Mucosa of descending colon (tissue), 3 donors: ENCODE measurements around the gene CXorf49. TPM values are rescaled to one million over a fixed set of nuclear protein-coding genes. Genes with fewer than 3 reads are reported as not detected.
"Not testable (repeated sequence)": the region's sequence is repeated elsewhere in the genome, so short reads cannot be mapped to it uniquely, and the experiment has no call there.

Experiments used
- ATAC-seq: fragments of 200-7000 bp; cut with Tn5 transposase; one replicate; pipeline ENCODE4 v1.9.1; 2020; ENCODE audit warnings: mild to moderate bottlenecking, moderate library complexity
- DNase-seq, 3 donors: peaks; one replicate each; pipeline ENCODE4 v3.0.0-alpha.2; 2020
- H3K36me3 ChIP-seq: fragments of 200-600 bp; one replicate; pipeline ENCODE4 v1.8.0; 2021; ENCODE audit warnings: low read depth, mild to moderate bottlenecking
- H3K4me1 ChIP-seq: fragments of 200-600 bp; one replicate; pipeline ENCODE4 v1.8.0; 2021; ENCODE audit warnings: low read depth, mild to moderate bottlenecking
- H3K4me3 ChIP-seq: fragments of 200-600 bp; one replicate; pipeline ENCODE4 v1.8.0; 2021; ENCODE audit warnings: mild to moderate bottlenecking
- H3K9me3 ChIP-seq: fragments of 200-600 bp; one replicate; pipeline ENCODE4 v1.8.0; 2021; ENCODE audit warnings: mild to moderate bottlenecking
- CTCF ChIP-seq: fragments of 200-600 bp; IDR thresholded peaks from one replicate; pipeline ENCODE4 v1.8.0; 2022; ENCODE audit warnings: antibody characterized with exemption, mild to moderate bottlenecking
- intact Hi-C, 2 donors: fragments of 100-400 bp; cut with DNase I in 1 of 2; cut with micrococcal nuclease in 1 of 2; formaldehyde crosslinking; loops; one replicate each; pipeline versions ENCODE4 v1.11.0 to v1.11.1; 2022; cut with DNase I, micrococcal nuclease
- total RNA-seq, 3 donors: library from RNA; stranded (reverse); fragmentation: NEBNext Ultra II Directional in 2 of 3; extraction: Animal tissue kit (Norgen Biotek cat#: 25700) in 2 of 3; gene quantifications; one replicate each; pipeline versions ENCODE4 v1.2.1 to v1.2.4, GENCODE V29; 2021 to 2023
- donor health status: DM: no; HTN: no; CAD: no; lungs with moderate emphysema.
- donor health status: DM: no; HTN: no; CAD: no.
- donor health status: DM: no; HTN: yes; CAD: no.

Gene CXorf49
- total RNA-seq, 3 donors from 2014 or later, result not detected

- H3K9me3 ChIP-seq, ATAC-seq, intact Hi-C loops: not testable (repeated sequence)
Observed at GRCh38 chrX:71697466-71698298, 20.4 kb downstream of the CXorf49 start.

GRCh38 chrX:71696641-71697465, 21.2 kb downstream of the CXorf49 start:
- H3K36me3 ChIP-seq, H3K4me3 ChIP-seq, H3K4me1 ChIP-seq, intact Hi-C loops, H3K9me3 ChIP-seq, DNase-seq: not testable (repeated sequence)
- peak; percentile 35 for ATAC-seq

More at GRCh38 chrX:71697466-71698298, 20.4 kb downstream of the CXorf49 start:
- not testable (repeated sequence) for H3K4me3 ChIP-seq, H3K36me3 ChIP-seq, H3K4me1 ChIP-seq, DNase-seq

- Histone ChIP-seq H3K4me3 (no peak overlapping the region), H3K4me1 (no peaks in the 10 kb centered on the region), H3K9me3 (no peaks in the 10 kb centered on the region), H3K36me3 (no peaks in the 10 kb centered on the region)
- intact Hi-C loops, result no loop called here
- no peak for TF ChIP-seq CTCF
- no peak for ATAC-seq
- peak in 1 of 3 donors; percentile 7 for DNase-seq
Observed at GRCh38 chrX:71679575-71680207, 38.4 kb downstream of the CXorf49 start.

GRCh38 chrX:71677195-71677594, 40.9 kb downstream of the CXorf49 start:
- H3K36me3 ChIP-seq, H3K4me1 ChIP-seq, H3K9me3 ChIP-seq, DNase-seq, H3K4me3 ChIP-seq, ATAC-seq, intact Hi-C loops: not testable (repeated sequence)

GRCh38 chrX:71676068-71676795, 41.9 kb downstream of the CXorf49 start:
- H3K4me3 ChIP-seq, intact Hi-C loops, H3K36me3 ChIP-seq, H3K4me1 ChIP-seq, ATAC-seq, H3K9me3 ChIP-seq: not testable (repeated sequence)
- peak in 1 of 3 donors; percentile 40 for DNase-seq

GRCh38 chrX:71675636-71676035, 42.4 kb downstream of the CXorf49 start:
- ATAC-seq, intact Hi-C loops, H3K9me3 ChIP-seq, H3K4me3 ChIP-seq, H3K36me3 ChIP-seq, H3K4me1 ChIP-seq: not testable (repeated sequence)
- DNase-seq, result peak in 1 of 3 donors; percentile 40

- Histone ChIP-seq H3K36me3 (no peaks in the 10 kb centered on the region), H3K4me3 (no peak overlapping the region), H3K4me1 (no peaks in the 10 kb centered on the region), H3K9me3 (no peaks in the 10 kb centered on the region)
- DNase-seq, result no peak
- TF ChIP-seq CTCF, result no peak
- ATAC-seq, result no peak
- intact Hi-C loops, result no loop called here
Observed at GRCh38 chrX:71671938-71672337, 46.1 kb downstream of the CXorf49 start.
